ENCODE measurements around the gene LRRC46. TPM values are rescaled to one million over a fixed set of nuclear protein-coding genes. Genes with fewer than 3 reads are reported as not detected.

Gene LRRC46
- polyA plus RNA-seq, 3 donors = 0.12 to 0.65 (median 0.22) TPM

GRCh38 chr17:47806913-47807255 lies 24.6 kb upstream of the LRRC46 start:
- H3K9me3 ChIP-seq (replicated peaks in 1 of 2; ENCODE audit: control insufficient read depth in 1 of 2, insufficient read depth in 1 of 2, low read length in 2 of 2) = no peaks in the 10 kb centered on the region
- no peak overlapping the region for H3K4me3 ChIP-seq (replicated peaks in 1 of 3; ENCODE audit: low read depth in 2 of 3, low read length in 3 of 3)
- H3K27me3 ChIP-seq (ENCODE audit: control insufficient read depth in 2 of 2, insufficient read depth in 2 of 2, low read length in 2 of 2) = no peaks in the 10 kb centered on the region
- H4K20me1 ChIP-seq (ENCODE audit: insufficient read depth, low read length) = no peaks in the 10 kb centered on the region
- H3K4me2 ChIP-seq (replicated peaks; ENCODE audit: extremely low read depth, low read length, poor library complexity, severe bottlenecking) = no peak overlapping the region
- Mint-ChIP-seq H3K27ac (peak overlapping the region in 1 of 7 donors; percentile 13), H3K4me1 (no peaks in the 10 kb centered on the region), H3K4me3 (no peak overlapping the region), H3K9me3 (no peaks in the 10 kb centered on the region), H3K36me3 (peaks cover 50 to 51% of the 10 kb centered on the region in 2 donors), H3K27me3 (ENCODE audit: low read depth in 3 of 3) (peaks cover 0 to 8% (median 4%) of the 10 kb centered on the region in 3 donors)
- WGBS (ENCODE audit: insufficient coverage) = 94% methylated on average over 9 of the region's 9 CpGs
- H3K79me2 ChIP-seq (ENCODE audit: insufficient read depth, low read length) = no peaks in the 10 kb centered on the region
- DNase-seq = no peak
- TF ChIP-seq, protein P1, sequence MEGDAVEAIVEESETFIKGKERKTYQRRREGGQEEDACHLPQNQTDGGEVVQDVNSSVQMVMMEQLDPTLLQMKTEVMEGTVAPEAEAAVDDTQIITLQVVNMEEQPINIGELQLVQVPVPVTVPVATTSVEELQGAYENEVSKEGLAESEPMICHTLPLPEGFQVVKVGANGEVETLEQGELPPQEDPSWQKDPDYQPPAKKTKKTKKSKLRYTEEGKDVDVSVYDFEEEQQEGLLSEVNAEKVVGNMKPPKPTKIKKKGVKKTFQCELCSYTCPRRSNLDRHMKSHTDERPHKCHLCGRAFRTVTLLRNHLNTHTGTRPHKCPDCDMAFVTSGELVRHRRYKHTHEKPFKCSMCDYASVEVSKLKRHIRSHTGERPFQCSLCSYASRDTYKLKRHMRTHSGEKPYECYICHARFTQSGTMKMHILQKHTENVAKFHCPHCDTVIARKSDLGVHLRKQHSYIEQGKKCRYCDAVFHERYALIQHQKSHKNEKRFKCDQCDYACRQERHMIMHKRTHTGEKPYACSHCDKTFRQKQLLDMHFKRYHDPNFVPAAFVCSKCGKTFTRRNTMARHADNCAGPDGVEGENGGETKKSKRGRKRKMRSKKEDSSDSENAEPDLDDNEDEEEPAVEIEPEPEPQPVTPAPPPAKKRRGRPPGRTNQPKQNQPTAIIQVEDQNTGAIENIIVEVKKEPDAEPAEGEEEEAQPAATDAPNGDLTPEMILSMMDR (IDR thresholded peaks at IDR 0.05) = no peak
- no peaks in the 10 kb centered on the region for H3K4me1 ChIP-seq (ENCODE audit: control insufficient read depth in 1 of 2, insufficient read depth in 2 of 2, low read length in 2 of 2)
- H3K36me3 ChIP-seq (replicated peaks in 1 of 2; ENCODE audit: control insufficient read depth in 1 of 2, insufficient read depth in 2 of 2, low read length in 2 of 2) = peaks cover 46 to 51% of the 10 kb centered on the region in 2 donors
- H3K27ac ChIP-seq (ENCODE audit: low read depth in 1 of 2, low read length in 2 of 2) = no peak overlapping the region
- H2AFZ ChIP-seq (ENCODE audit: insufficient read depth, low read depth, low read length, poor library complexity, severe bottlenecking) = no peak overlapping the region
- H3K9ac ChIP-seq (ENCODE audit: insufficient read depth, low read length, poor library complexity, severe bottlenecking) = no peak overlapping the region
- intact Hi-C loops (cut with micrococcal nuclease) = no loop called here

DNA sequence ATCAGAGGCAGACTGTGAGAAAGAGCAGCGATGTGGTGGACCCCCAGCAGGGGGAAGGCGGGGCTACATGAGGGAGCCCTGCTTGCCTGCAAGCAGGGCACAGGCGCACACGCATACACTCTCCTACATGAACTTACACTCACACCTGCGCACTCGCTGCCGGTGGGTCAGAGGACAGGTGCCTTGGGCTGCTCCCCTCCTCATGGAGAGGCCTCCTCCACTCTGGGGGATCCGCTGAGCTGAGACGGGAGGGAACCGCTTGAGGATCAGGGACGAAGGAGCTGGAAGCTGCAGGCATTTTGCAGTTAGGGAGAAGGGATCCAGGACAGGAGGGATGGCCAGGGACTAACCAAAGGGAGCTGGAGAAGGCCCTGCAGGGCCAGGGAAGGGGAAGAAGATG lies 24.0 kb upstream of the LRRC46 start:
- no peak overlapping the region for H3K4me3 Mint-ChIP-seq
- 95% methylated on average over 10 of the region's 11 CpGs for WGBS (ENCODE audit: insufficient coverage)
- Histone ChIP-seq H3K79me2 (ENCODE audit: insufficient read depth, low read length) (no peaks in the 10 kb centered on the region), H3K4me2 (replicated peaks; ENCODE audit: extremely low read depth, low read length, poor library complexity, severe bottlenecking) (no peak overlapping the region), H3K27me3 (ENCODE audit: control insufficient read depth in 2 of 2, insufficient read depth in 2 of 2, low read length in 2 of 2) (no peaks in the 10 kb centered on the region), H3K27ac (ENCODE audit: low read depth in 1 of 2, low read length in 2 of 2) (no peak overlapping the region), H2AFZ (ENCODE audit: insufficient read depth, low read depth, low read length, poor library complexity, severe bottlenecking) (no peak overlapping the region), H3K9me3 (replicated peaks in 1 of 2; ENCODE audit: control insufficient read depth in 1 of 2, insufficient read depth in 1 of 2, low read length in 2 of 2) (no peaks in the 10 kb centered on the region), H4K20me1 (ENCODE audit: insufficient read depth, low read length) (no peaks in the 10 kb centered on the region), H3K4me1 (ENCODE audit: control insufficient read depth in 1 of 2, insufficient read depth in 2 of 2, low read length in 2 of 2) (no peaks in the 10 kb centered on the region), H3K36me3 (replicated peaks in 1 of 2; ENCODE audit: control insufficient read depth in 1 of 2, insufficient read depth in 2 of 2, low read length in 2 of 2) (peaks cover 50 to 56% of the 10 kb centered on the region in 2 donors), H3K4me3 (replicated peaks in 1 of 3; ENCODE audit: low read depth in 2 of 3, low read length in 3 of 3) (no peak overlapping the region), H3K9ac (ENCODE audit: insufficient read depth, low read length, poor library complexity, severe bottlenecking) (no peak overlapping the region)
- peaks cover 55 to 57% of the 10 kb centered on the region in 2 donors for H3K36me3 Mint-ChIP-seq
- peaks cover 2 to 7% (median 4%) of the 10 kb centered on the region in 3 donors for H3K27me3 Mint-ChIP-seq (ENCODE audit: low read depth in 3 of 3)
- TF ChIP-seq, protein P1 (IDR thresholded peaks at IDR 0.05) = no peak
- peak overlapping the region in 1 of 7 donors; percentile 59 for H3K27ac Mint-ChIP-seq
- intact Hi-C loops (cut with micrococcal nuclease) = no loop called here
- no peaks in the 10 kb centered on the region for H3K9me3 Mint-ChIP-seq
- no peaks in the 10 kb centered on the region for H3K4me1 Mint-ChIP-seq
- peak in 1 of 3 donors; percentile 2 for DNase-seq
